HG02970 (cell line): ENCODE data around the gene ZNF438.

Source experiments
- ATAC-seq: cut with Tn5 transposase; IDR thresholded peaks from one replicate; pipeline ENCODE4 v1.9.1; 2021; ENCODE audit warnings: mild to moderate bottlenecking, moderate library complexity, moderate number of reproducible peaks; ENCODE audit not compliant: unreplicated experiment, low FRiP score

Gene ZNF438

GRCh38 chr10:30861221-30861620 lies 170.4 kb downstream of the ZNF438 start:
- no peak for ATAC-seq

GRCh38 chr10:30858499-30858898 lies 173.2 kb downstream of the ZNF438 start:
- no peak for ATAC-seq

- ATAC-seq: no peak
Measured at GRCh38 chr10:30857803-30858202, 173.9 kb downstream of the ZNF438 start.

- ATAC-seq: no peak
Measured at GRCh38 chr10:30855131-30855530, 176.5 kb downstream of the ZNF438 start.

- ATAC-seq: no peak
Measured at GRCh38 chr10:30854656-30855055, 177.0 kb downstream of the ZNF438 start.

GRCh38 chr10:30853066-30853465 lies 178.6 kb downstream of the ZNF438 start:
- no peak for ATAC-seq

- ATAC-seq: no peak
Measured at GRCh38 chr10:30850776-30851175, 180.9 kb downstream of the ZNF438 start.

GRCh38 chr10:30849231-30850035 lies 182.2 kb downstream of the ZNF438 start:
- no peak for ATAC-seq

GRCh38 chr10:30848396-30849032 lies 183.2 kb downstream of the ZNF438 start:
- ATAC-seq: no peak

- no peak for ATAC-seq
Measured at GRCh38 chr10:30847642-30848041, 184.0 kb downstream of the ZNF438 start.

- no peak for ATAC-seq
Measured at GRCh38 chr10:30847199-30847598, 184.5 kb downstream of the ZNF438 start.

- no peak for ATAC-seq
Measured at GRCh38 chr10:30846710-30847109, 185.0 kb downstream of the ZNF438 start.

GRCh38 chr10:30842894-30843293 lies 188.8 kb downstream of the ZNF438 start:
- no peak for ATAC-seq

- no peak for ATAC-seq
Measured at GRCh38 chr10:30842185-30842584, 189.5 kb downstream of the ZNF438 start.

GRCh38 chr10:30840395-30841050 lies 191.1 kb downstream of the ZNF438 start:
- ATAC-seq: no peak

- ATAC-seq: no peak
Measured at GRCh38 chr10:30839652-30840051, 192.0 kb downstream of the ZNF438 start.

GRCh38 chr10:30836406-30836805 lies 195.3 kb downstream of the ZNF438 start:
- no peak for ATAC-seq

GRCh38 chr10:30835146-30835545 lies 196.5 kb downstream of the ZNF438 start:
- no peak for ATAC-seq

- no peak for ATAC-seq
Measured at GRCh38 chr10:30834651-30835050, 197.0 kb downstream of the ZNF438 start.

- no peak for ATAC-seq
Measured at GRCh38 chr10:30834153-30834552, 197.5 kb downstream of the ZNF438 start.

- no peak for ATAC-seq
Measured at GRCh38 chr10:30833628-30833970, 198.1 kb downstream of the ZNF438 start.
